SH-SY5Y (cell line): ENCODE results near the gene GHR.

Experiments used
- GATA2 ChIP-seq: IDR thresholded peaks from 2 replicates; pipeline ENCODE4 v1.6.1; 2011; ENCODE audit warnings: mild to moderate bottlenecking, low read depth, low read length
- GATA3 ChIP-seq: IDR thresholded peaks from 2 replicates; pipeline ENCODE4 v1.6.1; 2011; ENCODE audit warnings: low read depth, mild to moderate bottlenecking, low read length, moderate library complexity

DNA sequence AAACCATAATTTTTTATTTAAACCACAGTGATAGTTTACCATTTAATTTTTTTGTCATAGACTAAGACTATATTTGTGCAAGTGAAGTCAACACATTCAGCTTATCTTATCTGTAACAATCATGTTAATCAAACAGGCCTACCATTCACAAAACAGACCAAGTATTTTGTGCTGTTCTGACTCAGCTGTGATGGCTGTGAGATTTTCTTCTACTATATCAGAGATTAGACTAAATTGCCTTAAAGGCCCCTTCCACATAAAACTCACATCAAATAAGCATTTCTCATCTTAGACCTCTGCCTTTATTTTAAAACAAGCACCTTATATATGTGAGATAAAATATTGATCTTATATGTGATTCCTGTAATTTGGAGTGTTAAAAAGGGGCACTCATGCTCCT lies 346.8 kb downstream of the GHR start:
- TF ChIP-seq GATA2 (no peak), GATA3 (no peak)
